ENCODE measurements around the gene NDUFB8.
"Not testable (repeated sequence)": the region's sequence is repeated elsewhere in the genome, so short reads cannot be mapped to it uniquely, and the experiment has no call there.

Gene NDUFB8

DNA sequence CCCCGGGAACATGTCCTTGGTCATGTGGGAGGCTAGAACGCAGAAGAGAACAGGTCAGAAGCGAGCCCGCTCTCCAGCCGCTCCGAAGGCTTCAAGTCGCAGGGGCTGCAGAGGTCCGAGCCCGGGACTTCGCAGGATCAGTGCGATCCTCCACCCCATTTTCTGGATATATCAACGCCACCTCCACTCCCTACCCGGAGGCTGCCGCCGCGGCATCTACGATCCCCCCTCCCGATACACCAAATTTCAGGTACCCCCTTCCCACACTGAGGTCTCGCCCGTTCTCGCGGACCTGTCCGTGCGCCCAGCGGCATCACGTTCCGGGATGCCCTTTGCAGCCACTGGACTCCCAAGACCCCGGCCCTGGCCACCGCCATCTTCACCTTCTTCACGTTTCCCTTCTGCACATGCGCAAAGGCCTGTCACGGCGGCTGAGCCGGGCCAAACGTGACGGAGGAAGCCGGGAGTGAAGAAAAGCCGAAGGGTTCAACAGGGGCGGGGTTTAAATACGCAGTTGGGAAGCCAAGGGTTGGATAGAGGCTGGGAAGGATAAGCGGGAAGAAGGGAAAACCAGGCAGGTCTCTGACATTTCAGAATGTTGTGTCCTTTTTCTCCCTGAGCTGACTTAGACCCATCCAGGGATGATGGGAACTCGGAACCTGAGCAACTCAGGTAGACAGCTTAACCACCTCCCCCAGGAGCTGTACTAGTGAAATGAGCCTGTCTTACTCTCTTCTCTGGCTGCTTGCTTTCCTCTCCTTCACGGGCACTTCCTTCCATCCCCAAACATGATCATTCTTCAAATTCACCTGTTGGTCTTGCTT, at the start of gene NDUFB8:
NDUFB8 (minus strand) TSS at position 397 of the 824 bp plus-strand sequence; CDS start at position 377, 20 bp downstream.
- peak; percentile 75 for DNase-seq (ENCODE audit: low read depth, low spot score)

DNA sequence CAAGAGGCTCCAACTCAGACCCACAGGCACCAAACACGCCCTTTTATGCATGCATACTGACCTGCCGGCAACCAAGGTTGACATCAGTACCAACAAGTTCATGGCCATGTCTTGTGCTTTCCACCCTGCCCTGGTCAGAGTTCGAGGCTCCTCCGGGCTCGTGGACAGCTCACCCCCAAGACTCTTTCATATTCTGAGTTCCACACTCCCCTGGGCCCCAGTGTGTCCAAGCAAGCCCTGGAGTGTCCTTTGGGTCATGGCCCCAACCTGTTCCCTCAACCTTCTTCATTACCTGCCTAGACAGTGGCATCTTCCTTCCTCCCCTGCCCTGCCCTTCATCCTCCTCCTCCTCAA, 46.6 kb upstream of the NDUFB8 start:
- DNase-seq (ENCODE audit: low read depth, low spot score) = no peak

DNA sequence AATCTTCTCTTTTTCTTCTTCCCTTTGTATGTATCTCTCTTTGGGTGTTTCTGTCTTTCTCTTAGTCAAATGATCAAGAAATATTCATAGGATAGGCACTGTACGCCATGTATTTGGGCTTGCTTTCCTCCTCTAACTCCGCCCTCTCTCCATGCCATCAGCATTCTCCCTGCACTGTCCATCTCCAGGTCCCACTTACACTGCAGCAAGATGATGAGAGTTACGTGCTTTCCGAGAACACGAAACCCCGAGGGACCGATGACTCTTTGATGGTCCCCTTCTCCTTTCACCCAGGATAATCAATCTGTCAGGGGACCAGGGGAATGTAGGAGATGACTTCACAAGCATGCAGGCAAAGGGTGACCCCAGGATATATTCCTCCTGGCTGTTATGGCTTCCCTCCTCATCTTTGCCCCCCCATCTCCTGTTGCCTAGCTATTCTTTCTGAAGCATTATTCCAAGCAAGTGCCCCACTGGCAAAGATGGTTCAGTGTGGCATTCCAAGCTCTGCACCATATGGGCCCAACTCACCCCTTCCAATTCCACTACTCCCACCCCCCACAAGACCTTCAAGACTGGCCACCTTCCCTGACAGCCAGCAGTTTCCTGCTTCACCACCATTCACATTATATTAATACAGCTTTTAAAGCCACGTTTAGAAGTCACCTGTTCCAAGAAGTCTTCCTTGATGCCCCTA, 46.1 kb upstream of the NDUFB8 start:
- no peak for DNase-seq (ENCODE audit: low read depth, low spot score)

DNA sequence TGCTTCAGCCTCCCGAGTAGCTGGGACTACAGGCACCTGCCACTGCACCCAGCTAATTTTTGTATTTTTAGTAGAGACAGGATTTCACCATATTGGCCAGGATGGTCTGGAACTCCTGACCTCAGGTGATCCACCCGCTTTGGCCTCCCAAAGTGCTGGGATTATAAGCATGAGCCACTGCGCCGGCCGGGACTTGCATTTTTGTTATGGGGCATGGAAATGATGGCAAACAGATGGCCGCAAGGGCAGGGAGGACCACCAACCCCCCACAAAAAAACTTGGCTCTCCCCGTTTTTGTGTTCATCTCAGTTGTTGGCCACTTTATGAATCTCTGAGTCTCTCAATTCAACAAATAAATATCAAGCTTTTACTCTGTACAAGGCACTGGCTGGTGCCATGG, 45.5 kb upstream of the NDUFB8 start:
- DNase-seq (ENCODE audit: low read depth, low spot score) = not testable (repeated sequence)

DNA sequence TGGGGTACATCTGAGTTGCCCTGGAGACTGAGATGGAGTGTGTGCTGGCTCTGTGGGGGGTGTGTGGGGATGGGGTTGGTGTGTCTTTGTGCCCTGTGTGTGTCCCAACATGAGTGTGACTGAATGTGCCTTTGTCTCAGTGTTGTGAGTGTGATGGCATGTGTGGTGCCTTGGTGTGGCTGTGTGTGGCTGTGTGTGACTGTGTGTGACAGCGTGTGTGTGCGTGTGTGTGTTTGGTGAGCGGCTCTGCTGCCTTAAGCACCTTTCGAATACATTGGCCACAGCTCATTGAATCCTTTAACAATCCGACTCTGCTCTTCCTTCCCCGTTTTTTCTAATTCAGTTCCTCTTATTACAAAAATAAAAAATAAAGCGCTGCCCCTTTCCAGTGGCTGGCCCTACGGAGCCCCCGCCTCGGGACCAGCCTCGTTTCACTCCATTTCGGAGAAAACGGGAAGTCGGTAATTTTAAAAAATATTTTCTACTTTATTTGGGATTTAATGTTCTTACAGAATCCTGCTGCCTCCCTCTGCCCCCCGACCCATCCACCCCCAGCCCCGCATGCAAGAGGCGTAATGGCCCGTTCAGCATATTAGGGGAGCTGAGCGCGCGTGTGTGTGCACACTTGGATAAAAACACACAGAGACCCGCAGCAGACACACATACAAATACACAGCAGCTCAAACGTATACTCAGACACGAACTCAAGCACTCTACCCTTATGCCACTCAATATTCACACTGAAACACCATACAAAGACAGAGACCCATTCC, 41.6 kb upstream of the NDUFB8 start:
- DNase-seq (ENCODE audit: low read depth, low spot score) = no peak

DNA sequence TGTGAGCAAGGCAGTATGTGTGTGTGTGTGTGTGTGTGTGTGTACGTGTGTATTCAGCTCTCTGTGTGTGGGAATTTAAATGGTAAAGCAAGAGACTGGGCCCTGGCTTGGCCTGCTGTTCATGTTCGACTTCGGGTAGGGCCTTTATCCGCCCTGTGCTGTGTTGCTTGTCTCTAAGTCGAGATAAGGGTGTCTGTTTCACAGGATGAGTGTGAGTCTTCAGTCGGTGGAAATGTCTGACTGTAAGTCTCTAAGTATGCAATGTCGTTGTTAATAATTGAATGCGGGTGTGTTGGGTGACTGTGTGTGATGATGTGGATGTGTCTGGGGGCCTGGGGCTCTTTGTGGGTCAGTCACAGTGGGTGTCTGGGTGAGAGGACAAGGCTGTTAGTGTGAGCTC, 40.8 kb upstream of the NDUFB8 start:
- DNase-seq (ENCODE audit: low read depth, low spot score) = no peak

DNA sequence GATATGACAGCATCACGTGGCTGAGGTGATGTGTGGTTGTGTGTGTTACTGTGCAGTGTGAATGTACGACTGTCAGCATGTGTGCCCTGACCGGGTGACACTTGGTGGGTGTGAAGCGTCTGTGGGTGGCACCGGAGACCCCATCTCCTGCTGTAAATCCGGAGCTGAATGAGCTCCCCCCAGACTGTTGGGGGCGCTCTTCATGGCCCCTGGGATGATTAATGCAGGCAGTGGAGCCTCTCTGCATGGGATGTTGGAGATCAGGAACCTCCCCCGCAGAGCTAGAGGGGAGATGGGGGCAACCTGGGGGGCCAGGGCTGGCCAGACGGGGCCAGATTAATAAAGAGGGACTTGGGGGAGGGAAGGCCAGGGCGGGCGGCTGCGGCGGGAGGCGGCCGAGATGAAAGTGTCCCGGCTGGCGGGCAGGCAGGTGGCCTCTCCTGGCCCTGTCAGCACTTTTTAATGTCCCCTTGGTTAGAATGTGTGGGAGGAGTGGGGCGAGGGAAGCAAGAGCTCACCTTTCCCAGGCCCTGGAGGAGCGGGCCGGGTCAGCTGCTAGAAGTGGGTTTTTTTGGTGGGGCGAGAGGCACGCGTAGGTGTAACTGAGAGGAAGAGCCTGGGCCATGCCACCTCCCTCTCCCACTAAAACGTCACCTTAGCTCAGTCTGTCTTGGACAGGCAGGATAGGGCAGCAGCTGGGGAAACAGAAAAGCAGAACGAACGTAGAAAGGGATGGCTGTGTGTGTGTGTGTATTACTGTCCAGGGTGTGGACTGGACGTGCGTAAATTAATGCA, 40.2 kb upstream of the NDUFB8 start:
- DNase-seq (ENCODE audit: low read depth, low spot score) = no peak

DNA sequence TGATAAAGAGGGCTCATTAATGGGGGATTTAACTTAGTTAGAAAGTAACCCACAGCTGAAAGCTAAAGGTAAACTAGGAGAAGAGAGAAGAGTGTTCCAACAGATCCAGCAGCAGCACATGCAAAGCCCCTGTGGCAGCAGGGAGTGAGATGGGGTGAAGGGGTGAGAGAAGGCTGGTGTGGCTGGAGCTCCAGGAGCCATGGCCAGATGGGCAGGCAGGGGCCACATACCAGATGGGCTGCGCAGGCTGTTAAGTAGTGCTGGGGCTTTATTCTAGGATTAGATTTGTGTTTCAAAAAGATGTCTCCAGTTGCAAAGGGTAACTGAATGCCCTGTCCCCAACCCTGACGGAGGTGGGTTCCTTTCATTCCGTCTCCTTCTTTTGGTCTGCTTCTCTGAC, 39.2 kb upstream of the NDUFB8 start:
- DNase-seq (ENCODE audit: low read depth, low spot score) = no peak

DNA sequence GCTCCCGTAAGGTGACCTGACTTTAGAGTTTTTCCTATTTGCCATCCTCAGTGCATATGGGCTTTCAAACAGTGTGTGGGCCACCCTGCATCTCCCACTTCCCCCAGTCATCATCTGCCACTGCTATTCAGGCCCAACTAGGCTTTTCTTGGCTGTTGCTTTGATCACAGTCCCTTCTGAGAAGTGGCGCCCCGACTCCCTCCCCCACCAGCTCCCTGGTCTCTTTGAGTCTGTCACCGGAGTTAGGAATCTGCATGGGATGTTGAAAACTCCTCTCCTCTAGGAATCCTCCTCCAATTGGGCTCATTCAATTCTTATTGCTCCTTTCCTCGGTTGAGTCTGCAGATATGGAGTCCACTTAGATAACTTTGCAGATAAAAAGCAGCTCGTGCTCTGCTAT, 38.2 kb upstream of the NDUFB8 start:
- no peak for DNase-seq (ENCODE audit: low read depth, low spot score)

DNA sequence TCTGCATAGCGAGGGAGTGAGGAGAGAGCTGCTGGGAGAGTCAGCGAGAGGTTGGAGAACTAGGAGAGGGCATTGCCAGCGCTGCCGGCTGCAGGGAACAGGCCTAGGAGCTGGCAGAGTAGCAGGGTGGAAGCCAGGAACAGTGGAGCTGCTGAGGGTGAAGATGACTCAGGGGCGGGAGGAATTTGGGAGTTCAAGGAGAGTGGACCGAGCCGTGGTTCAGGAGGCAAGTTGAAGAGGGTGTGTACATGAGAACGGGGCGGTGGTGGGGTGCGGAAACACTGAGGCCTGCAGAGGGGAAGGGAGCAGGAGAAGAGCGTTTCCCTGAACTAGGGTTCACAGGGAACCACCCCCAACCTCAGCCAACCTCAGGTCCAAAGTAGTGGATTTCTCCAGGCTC, 37.6 kb upstream of the NDUFB8 start:
- no peak for DNase-seq (ENCODE audit: low read depth, low spot score)

DNA sequence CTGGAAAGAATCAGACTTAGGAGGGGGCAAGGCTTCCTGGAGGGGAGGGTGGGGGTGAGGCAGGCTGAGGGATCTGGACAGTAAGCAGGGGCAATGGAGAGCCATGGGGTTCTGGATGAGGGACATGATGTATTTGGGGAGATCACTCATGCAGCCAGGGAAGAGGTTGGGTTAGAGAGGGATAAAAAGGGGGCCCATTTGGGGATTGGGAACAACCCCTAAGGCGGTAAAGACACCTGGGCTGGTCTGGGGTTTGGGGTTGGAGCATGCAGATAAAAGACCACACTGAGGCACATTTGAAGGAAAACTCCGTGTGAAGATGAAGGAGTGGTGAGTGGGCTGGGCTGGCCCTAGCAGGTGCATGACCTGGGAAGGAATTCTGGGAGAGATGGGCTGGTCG, 36.9 kb upstream of the NDUFB8 start:
- DNase-seq (ENCODE audit: low read depth, low spot score) = no peak

DNA sequence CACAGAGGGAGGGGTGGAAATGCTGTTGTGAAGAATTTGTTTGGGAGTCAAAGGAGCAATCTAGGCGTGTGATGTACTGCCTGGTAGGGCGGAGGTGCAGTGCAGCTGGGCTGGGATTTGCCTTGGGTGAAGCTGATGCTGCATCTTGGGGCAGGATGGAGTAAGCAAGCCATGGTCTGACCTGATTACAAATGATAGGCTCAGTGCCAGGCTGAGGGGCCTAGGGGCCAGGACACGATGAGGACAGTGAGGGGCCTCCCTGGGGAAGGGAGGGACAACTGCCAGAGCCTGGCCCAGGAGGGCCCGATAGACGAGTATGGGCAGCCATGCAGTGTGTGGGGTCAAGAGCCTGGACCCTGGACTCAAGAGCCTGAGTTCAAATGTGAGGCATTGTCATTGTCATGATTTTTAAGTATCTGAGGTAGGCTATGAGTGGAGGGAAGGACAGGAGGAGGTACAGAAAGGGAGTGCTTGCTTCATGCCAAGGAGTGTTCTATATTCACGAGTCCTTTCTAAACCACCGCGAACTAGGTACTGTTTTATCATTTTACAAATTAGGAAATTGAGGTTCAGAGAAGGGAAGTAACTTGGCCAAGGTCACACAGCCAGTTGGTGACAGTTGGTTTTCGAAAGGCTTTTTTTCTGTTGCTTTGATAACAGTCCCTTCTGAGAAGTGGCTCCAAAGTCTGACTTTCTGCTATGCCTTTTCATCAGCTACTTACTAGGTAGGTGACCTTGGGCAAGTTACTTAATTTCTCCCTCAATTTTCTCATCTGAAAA, 35.7 kb upstream of the NDUFB8 start:
- DNase-seq (ENCODE audit: low read depth, low spot score) = no peak

DNA sequence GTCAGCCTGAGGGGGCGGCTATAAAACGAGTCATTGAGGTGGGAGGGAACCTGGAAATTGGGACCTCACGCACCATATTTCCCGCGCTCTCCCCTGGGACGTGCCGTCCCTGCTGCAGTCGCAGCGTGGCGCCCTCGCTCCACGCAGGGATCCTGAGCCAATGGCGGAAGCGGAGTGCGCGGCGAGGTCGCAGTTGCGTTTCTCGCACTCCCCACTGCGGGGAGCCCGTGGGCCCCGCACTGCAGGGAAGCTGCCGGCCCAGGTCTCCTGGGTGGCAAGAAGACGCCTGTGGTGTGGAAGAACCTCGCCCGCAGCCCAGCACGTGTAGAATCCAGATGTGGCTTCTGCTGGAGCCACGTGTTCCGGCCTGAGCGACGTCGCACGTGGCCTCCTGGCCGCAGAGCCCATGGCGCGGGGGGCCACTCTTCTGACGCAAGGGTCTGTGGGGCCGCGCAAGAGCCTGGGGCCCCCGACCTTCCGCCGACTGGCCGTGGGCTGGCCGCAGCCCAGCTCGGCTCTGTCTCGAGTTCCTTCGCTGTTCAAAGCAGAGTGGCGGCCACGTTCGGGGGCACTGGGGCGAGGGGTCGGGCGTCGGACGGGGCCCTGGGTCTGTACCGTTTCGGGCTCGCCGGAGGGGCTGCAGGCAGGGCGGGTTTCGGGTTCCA, 32.5 kb upstream of the NDUFB8 start:
- DNase-seq (ENCODE audit: low read depth, low spot score) = peak; percentile 36

DNA sequence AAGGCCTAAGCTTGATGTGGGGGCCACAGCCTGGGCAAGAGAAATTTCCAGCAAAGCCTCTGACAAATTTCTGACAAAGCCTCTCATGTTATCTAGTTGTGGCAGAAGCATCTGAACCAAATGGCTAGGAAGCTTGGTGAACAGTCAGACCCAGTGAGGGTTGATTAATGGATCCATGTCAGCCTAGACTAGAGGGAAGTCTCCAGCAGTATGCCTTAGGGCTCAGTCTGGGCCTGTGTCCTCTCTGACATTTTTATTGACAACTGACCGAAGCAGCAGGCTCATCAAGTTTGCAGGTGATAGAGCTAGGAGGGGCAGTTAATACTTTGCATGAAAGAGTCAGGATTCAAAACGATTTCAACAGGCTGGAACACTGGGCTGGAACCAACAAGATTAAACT, 31.3 kb upstream of the NDUFB8 start:
- DNase-seq (ENCODE audit: low read depth, low spot score) = no peak

DNA sequence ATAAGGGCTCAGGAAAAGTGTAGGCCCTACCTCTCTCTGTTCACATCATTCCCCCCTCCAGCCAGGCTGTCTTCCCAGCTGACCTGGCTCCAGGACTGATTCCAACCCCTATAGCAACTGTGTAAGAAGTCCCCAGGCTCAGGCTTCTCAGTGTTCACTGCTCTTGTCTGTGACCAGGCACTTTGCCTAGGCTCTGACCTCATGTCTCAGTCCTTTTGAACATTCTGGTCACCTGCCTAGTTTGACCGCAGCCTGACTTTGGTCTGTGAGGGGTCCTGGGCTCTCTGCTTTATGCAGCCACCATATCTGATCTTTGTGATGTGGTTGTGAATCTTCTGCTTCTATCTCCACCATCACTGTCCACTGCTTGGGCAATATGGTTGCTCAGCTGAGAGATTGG, 30.6 kb upstream of the NDUFB8 start:
- no peak for DNase-seq (ENCODE audit: low read depth, low spot score)

DNA sequence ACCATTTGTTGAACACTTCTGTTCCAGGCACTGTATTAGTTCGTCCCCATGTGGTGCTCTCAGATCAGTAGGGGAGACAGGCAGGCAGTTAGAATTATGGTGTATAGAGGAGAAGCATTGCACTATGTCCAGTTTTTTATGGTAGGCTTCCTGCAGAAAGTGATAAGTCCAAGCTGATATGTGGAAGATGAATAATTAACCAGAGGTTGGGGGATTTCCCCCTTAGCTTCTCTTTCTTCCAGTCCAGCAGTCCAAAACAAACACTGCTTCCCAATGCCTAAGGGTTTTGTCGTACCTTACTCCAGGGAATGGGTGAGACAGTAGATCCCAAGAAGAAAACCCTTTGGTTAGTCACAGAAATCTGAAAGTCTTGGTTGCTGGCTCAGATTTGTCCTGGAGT, 25.2 kb upstream of the NDUFB8 start:
- no peak for DNase-seq (ENCODE audit: low read depth, low spot score)

DNA sequence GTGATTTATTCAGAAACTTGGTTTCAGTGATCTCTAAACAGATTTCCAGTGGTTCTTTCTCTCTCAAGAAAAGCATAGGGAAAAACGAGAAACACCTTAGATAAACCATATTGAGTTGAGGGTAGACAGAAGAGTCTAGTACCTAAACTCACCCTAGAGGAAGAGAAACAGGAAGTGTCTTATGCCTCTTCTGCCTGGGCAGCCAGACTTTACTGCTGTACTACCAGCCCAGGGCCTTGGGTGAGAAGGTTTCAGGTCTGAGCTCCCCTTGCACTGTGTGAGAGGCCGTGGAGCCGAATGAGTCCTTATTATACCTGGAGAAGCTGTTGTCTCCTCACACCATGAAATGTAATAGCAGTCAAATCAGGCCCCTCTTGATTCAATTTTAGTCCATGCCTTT, 24.3 kb upstream of the NDUFB8 start:
- DNase-seq (ENCODE audit: low read depth, low spot score) = no peak

DNA sequence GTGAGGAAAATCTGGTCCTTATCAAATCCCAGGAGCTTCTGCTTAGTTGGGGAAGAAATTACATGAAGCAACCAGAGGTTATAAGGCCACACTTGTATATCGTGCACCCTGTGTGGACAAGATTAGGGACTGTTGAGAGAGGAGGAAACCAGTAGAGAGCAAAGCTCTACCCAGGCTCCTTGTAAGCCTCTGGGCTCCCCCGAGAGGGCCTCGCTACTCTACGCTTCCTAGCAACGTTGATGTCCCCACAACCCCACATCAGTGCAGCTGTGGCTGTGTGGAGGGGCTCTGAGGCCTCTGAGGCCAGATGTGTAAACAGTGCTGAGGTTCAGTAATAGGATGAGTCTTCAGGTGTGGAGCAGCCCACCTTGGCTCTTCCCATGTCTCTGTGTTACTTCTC, 22.1 kb upstream of the NDUFB8 start:
- no peak for DNase-seq (ENCODE audit: low read depth, low spot score)

DNA sequence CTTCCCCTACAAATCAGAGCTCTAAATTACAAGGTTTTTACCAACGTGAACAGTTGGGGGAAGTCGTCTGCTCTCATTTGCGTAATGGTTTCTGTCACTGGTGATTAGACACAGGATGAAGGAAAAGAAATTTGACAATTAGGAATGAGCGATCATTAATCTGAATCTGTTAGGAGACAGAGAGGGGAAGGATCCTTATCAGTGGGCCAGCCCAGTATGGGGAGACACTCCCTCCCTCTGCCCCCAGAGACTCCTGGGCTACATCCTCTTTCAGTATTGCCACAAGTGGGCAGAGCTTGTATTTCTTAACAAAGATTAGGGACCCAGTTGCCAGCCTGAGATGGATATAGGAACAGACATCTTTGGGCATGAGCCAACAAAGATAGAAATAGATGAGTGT, 21.5 kb upstream of the NDUFB8 start:
- DNase-seq (ENCODE audit: low read depth, low spot score) = no peak

DNA sequence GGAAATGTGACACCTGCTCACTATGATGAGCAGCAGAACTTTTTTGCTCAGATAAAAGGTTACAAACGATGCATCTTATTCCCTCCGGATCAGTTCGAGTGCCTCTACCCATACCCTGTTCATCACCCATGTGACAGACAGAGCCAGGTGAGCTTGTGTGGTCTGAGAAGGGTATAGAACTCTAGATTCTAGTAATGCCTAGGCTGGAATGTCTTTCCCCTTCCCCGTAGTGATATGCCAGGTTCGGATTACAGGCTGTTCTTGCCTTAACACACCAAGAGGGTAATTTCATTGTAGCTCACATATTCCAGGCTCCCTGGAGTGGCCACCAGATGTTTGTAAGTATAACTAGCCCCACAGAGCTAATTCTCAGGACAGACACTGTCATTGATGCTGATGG, 15.3 kb upstream of the NDUFB8 start:
- no peak for DNase-seq (ENCODE audit: low read depth, low spot score)

Data from activated CD4-positive, CD25-positive, alpha-beta regulatory T cell treated with anti-CD3 and anti-CD28 coated beads, Interleukin-2, amount 50 U/mL, for 16 hours (primary cell).